ENCODE results near the gene FGG.

GRCh38 chr4:154630324-154630723, 17.9 kb upstream of the FGG start:
- TF ChIP-seq CTCF (conservative IDR thresholded peaks at IDR 0.05 in 1 of 2, IDR thresholded peaks at IDR 0.05 in 1 of 2; ENCODE audit: low read depth in 1 of 2, low read length in 2 of 2): no peak
- no peak for TF ChIP-seq EZH2 (IDR thresholded peaks at IDR 0.05; ENCODE audit: low read length, missing control alignments)

Data from fibroblast of lung (primary cell).